ENCODE data around the gene ANP32E. TPM values are rescaled to one million over a fixed set of nuclear protein-coding genes. Genes with fewer than 3 reads are reported as not detected.

The ANP32E gene
- total RNA-seq = 27.0 TPM
- long read RNA-seq, transcript ANP32E-208 (7 exons, 3,451 nt) = major isoform, 25 of 37 reads
- long read RNA-seq, partial matches to known transcripts = 8 of 37 reads
- long read RNA-seq, other reads (novel, unspliced or antisense) = 3 of 37 reads

GRCh38 chr1:150235852-150236613 is at the start of gene ANP32E:
Gene ANP32E, minus strand, starts transcription at chr1:150236112. Its CDS starts 326 bp downstream, at chr1:150235786.
- DNase-seq (peak; percentile 94), ATAC-seq (peak; percentile 95)
- intact Hi-C loops (cut with micrococcal nuclease) = no loop called here

GRCh38 chr1:150283260-150283659 is 47.3 kb upstream of the ANP32E start:
- intact Hi-C loops (cut with micrococcal nuclease) = no loop called here
- ATAC-seq (no peak), DNase-seq (no peak)

DNA sequence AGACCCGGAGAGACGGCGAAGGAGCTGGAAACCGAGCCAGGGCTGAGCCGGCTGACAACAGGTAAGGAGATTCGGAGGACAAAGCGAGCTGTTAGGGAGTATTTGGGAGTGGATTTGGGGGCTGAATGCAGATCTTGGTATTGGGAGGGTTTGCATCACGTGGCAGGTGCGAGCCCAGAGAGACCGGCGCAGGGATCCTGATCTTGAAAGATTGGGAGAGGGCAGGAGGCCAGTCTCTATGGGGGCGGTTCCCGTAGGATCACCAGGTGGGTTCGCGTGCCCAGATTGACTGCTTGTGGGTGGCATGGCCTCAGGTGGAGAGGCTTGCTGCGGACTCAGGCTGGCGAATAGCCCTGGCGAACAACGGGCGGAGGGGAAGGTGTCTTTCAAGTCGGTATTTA is 46.6 kb upstream of the ANP32E start:
- DNase-seq (no peak), ATAC-seq (peak; percentile 19)
- intact Hi-C loops (cut with micrococcal nuclease) = no loop called here

- intact Hi-C loops (cut with micrococcal nuclease) = no loop called here
- ATAC-seq = peak; percentile 96
These were observed 46.0 kb upstream of the ANP32E start, which contains the start of gene CIART for GRCh38 chr1:150281758-150282557. Gene CIART, plus strand, starts transcription at chr1:150282554. Its CDS starts 714 bp downstream, at chr1:150283268.

GRCh38 chr1:150281221-150281757 is 45.4 kb upstream of the ANP32E start:
- DNase-seq (peak; percentile 85), ATAC-seq (peak; percentile 73)
- intact Hi-C loops (cut with micrococcal nuclease) = no loop called here

More at GRCh38 chr1:150281758-150282557, 46.0 kb upstream of the ANP32E start, which contains the start of gene CIART:
- DNase-seq = peak; percentile 93

GRCh38 chr1:150280138-150280707 is 44.3 kb upstream of the ANP32E start:
- intact Hi-C loops (cut with micrococcal nuclease) = no loop called here
- ATAC-seq (no peak), DNase-seq (no peak)

GRCh38 chr1:150273311-150273710 is 37.4 kb upstream of the ANP32E start:
- no peak for ATAC-seq
- intact Hi-C loops (cut with micrococcal nuclease) = no loop called here
- DNase-seq = no peak

DNA sequence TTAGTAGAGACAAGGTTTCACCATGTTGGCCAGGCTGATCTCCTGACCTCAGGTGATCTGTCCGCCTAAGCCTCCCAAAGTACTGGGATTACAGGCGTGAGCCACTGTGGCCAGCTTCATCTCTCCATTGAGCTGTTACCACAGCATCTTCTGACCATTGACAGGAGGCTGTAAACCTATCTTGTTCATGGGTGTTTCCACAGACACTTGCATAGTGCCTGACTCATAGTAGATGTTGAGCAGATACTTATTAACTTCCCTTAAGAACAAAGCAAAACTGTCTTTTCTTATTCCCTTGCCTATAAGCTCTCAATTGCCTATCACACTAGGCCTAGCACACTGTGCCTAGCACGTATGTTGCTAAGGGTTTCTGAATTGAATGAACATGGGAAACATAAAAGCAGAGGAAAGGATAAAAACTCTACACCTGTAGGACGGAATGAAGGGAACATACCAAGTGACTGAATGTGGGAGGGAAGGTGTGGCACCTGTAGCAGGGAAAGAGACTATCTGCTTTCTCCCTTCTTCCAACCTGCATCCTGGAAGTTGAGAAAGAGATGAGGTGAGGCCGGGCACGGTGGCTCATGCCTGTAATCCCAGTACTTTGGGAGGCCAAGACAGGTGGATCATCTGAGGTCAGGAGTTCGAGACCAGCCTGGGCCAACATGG is 35.5 kb upstream of the ANP32E start:
- ATAC-seq = no peak
- intact Hi-C loops (cut with micrococcal nuclease) = no loop called here

GRCh38 chr1:150269451-150269850 is 33.5 kb upstream of the ANP32E start:
- ATAC-seq (no peak), DNase-seq (no peak)
- intact Hi-C loops (cut with micrococcal nuclease) = no loop called here

More for the DNA sequence above, 35.5 kb upstream of the ANP32E start:
- DNase-seq = no peak

DNA sequence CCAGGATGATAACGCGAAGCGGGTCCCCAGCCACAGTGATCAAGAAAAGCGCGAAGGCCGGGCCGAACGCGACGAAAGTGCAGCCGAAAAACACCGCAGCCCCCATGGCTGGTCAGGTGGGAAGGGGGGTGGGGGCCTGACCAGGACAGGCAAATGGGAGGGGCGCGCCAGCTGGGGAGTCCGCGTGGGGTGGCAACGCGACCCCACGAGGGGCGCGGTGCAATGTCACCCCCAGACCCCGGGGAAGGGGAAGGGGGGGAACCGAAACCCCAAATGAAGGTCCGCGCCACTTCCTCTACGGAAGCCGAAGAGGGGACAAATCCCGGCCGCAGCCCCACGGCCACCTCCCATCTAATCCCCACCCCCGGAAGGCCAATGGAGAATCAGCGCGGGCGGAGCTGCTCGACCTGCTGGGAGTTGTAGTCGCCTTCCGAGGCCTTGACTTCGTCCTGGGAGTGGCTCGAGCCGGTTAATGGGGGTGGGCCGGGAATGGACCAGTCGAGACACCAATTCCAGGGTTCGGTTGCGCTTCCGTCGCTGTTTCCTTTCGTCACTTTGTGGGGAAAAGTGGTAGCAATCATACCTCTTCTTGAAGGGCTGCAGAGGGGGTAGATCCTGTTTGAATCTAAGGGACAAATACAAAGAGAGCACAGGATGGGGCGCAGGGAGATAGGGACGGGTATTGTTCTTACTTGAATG is 32.9 kb upstream of the ANP32E start, which contains the start of gene APH1A:
Gene APH1A (minus strand): TSS at position 312 of the 699 bp plus-strand sequence. CDS start 206 bp downstream, at position 106.
- intact Hi-C loops (cut with micrococcal nuclease) = no loop called here
- peak; percentile 98 for ATAC-seq

GRCh38 chr1:150268340-150268704 is 32.4 kb upstream of the ANP32E start:
- DNase-seq (no peak), ATAC-seq (peak; percentile 34)
- intact Hi-C loops (cut with micrococcal nuclease) = no loop called here

More for the DNA sequence above, 32.9 kb upstream of the ANP32E start, which contains the start of gene APH1A:
- peak; percentile 96 for DNase-seq

DNA sequence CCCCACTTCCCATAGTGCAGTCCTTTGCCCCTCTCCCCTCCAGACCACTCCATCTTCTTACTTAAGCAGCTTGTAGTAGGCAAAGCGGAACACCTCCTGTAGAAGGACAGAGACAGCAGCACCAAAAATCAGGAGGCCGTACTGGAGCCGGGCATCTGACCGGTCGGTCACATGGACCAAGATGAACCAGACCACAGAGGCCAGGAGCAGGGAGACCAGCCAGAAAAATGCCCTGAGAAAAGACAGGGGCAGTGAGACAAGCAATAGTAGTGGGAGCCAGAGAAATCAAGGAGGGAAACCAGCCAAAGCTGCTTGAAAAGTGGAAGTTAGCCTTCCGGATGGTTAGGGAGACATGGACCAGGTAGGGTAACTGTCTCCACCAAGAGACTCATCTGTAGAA is 32.0 kb upstream of the ANP32E start:
- intact Hi-C loops (cut with micrococcal nuclease) = no loop called here
- no peak for ATAC-seq
- no peak for DNase-seq

GRCh38 chr1:150263549-150263948 is 27.6 kb upstream of the ANP32E start:
- intact Hi-C loops (cut with micrococcal nuclease) = no loop called here
- DNase-seq (no peak), ATAC-seq (no peak)

GRCh38 chr1:150262388-150263320 is 26.7 kb upstream of the ANP32E start:
- DNase-seq = no peak
- no peak for ATAC-seq

GRCh38 chr1:150261367-150261766 is 25.5 kb upstream of the ANP32E start:
- ATAC-seq (no peak), DNase-seq (no peak)
- intact Hi-C loops (cut with micrococcal nuclease) = no loop called here

More at GRCh38 chr1:150262388-150263320, 26.7 kb upstream of the ANP32E start:
- intact Hi-C loops (cut with micrococcal nuclease) = no loop called here

- ATAC-seq = peak; percentile 66
- DNase-seq = peak; percentile 51
- intact Hi-C loops (cut with micrococcal nuclease) = no loop called here
These were observed 24.1 kb upstream of the ANP32E start for GRCh38 chr1:150259758-150260669.

All from left ventricle myocardium superior (tissue), 1 donor.